GM19035 (cell line): ENCODE data around the gene BTG2.

ENCODE experiments used
- ATAC-seq: cut with Tn5 transposase; IDR thresholded peaks from one replicate; pipeline ENCODE4 v1.9.1; 2021; ENCODE audit not compliant: unreplicated experiment

The BTG2 gene

DNA sequence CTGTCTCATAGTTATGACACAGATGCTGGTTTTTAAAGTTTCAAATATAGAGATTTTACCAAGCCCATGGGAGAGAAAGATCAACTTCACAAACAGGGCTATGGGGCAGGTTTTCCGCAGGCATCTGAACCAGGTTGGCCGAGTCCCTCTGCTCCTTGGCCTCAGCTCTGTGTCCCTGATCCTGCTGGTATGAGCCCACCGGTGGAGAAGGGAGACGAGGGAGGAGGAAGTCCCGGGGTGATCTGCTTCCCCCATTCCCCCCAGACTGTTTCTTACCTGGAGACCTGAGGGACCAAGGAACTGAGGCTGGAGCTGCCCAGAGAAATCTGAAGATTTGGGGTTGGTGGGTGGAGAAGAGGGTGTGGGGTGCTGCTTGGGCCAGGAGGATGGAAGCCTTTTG lies 28.9 kb upstream of the BTG2 start:
- no peak for ATAC-seq

DNA sequence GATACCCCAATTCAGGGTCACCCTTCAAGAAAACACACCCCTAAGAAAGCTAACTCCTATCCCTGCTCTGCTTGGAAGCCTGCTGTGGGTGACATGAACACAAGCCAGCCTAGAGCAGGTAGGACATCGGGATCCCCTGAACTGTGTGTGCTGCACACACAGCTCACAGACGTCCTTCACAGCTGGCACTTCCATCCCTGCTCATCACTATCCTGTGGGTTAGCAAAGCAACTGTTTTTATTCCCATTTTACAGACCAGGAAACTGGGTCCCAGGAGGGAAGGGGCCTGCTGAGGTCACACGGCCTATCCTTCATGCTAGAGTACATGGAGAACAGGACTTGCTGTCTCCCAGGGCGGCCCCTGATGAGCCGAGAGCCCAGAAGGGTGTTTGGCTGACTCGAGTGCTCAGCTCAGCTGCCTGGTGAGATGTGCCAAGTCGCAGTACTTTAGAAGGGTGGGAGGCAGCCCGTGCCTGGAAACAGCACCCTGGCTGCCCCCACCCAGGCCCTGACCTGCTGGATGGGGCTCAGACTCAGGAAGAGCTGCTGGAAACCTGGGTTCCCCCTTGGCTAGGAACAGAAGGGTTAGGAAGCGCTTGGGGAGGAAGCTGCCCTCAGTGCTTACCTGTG lies 28.3 kb upstream of the BTG2 start:
- no peak for ATAC-seq

DNA sequence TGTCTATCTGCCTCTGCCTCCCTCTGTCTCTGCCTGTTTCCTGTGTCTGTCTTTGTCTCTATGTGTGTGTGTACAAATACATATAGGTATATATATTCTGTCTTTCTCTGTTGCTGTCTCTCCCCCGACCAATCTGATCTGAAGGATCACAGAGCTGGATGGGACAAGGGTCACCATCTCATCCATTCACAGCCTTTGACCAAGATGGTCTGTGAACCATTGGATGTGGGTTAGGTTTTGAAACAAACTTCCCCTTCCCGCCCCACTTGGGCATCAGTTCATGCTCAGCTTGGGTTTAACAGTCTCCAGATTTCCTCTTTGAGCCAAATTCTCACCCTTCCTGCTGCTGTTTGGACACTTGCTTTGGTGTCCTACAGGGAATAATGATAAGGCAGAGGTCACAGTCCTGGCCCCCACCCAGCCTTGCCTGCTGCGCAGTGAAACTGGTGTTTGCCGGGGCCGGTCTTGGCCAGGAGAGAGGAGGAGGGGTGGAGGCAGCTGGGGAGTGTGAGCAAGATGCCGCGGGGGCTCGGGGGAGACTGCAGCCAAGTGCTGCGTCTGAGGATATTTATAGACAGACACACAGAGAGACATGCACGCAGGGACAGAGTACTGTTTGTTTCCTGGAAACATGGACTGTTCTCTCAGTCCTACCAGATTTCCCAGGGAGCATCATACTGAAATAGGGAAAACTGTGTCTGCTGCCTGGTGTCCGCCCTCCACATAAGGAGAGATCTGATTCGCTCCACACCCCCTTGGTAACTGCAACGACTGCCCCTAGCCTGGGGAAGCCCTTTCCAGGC lies 27.0 kb upstream of the BTG2 start:
- ATAC-seq, result no peak

DNA sequence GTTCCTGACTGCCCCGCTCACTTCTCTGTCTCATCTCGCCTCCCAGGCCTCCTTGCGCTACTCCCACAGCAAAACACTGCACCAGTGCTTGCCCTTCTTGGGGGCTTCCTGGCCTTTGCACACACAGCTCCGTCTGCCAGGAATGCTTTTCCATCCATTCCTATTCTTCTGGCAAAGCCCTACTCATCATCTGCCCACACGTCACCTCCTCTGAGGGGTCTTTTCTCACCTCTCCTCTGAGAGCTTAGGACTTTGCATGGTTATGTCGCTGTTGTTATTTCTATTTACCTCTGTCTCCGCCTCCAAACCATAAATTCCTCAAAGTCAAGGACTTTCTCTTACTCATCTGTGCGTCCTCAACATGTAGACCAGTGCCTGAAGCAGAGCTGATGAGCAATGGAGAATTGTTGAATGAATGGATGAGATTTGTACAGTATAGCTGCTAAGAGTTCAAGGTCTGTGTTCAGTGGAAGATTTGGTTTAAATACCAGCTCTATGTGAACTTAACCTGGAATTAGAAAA lies 26.4 kb upstream of the BTG2 start:
- no peak for ATAC-seq

DNA sequence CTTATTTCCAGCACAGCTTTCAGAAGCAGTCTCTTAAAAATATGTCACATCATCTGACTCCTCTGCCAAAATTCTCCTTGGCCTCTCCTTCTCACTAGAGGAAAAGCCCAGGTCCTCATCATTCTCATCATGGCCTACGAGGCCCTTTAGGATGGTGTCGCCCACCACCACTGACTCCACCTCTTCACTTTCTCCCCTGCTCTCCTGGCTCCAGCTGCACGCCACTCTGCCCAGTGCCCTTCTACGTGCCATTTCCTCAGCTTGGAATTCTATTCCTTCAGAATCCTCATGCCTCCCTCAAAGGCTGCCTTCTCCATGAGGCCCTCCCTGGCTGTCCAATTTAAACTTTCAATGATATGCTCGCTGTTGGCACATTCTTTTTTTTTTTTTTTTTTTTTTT lies 25.3 kb upstream of the BTG2 start:
- ATAC-seq, result no peak

DNA sequence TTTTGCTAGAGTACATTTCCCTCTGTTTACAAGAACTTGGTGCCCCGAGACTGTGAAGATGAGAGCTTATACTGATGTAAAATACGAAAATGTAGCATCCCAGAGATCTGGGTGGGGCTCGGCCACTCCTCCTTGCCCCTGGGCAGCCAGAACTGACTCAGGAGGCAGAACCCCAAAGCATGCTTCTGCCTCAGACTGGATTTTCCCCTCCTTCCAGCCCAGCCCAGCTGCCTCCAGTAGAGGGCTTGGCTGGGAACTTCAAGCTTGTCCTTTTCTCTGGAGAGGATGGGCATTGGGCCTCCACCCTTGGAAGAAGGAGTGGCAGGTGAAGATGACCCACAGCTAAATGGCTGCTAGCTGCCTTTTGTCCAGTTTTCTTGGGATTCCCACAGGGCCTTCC lies 24.3 kb upstream of the BTG2 start:
- ATAC-seq, result no peak

GRCh38 chr1:203281851-203282661 lies 23.3 kb upstream of the BTG2 start:
- ATAC-seq, result no peak

DNA sequence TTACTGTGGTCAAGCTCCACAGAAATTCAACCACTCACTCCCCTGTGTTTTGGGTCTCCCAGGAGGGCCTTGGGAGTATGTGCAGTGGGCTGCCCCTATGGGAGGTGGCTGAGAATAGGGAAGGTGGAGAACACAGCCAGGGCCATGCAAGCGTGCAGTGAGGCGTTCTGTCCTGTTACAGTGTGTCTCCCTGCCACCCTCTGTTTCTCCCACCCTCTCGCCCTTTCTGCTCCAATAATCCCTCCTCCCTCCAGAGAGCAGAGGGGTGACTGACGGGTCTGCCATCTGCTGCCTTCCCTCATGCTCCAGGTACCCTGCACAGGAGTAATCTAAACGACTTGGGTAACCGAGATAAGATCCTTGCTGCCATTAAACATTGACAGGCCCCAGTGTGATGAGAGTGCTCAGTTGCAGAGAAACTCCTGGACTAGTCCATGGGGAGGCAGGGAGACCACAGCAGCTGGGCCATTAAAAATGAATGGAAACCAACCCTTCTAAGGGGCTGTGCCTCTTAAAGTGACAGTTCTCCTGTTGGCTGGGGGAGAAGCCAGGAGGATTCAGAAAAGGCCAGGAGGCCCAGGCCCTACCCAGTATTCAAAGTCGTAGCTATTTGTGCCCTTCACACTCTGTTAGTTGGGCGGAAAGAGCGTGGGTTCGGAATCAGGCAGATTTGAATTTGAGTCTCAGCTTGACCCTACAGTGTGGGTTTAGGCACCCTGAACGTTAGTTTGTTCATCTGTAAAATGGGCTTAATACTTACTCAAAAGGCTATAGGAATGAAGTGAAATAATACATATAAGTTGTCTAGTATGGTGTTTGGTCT lies 22.4 kb upstream of the BTG2 start:
- ATAC-seq, result no peak

DNA sequence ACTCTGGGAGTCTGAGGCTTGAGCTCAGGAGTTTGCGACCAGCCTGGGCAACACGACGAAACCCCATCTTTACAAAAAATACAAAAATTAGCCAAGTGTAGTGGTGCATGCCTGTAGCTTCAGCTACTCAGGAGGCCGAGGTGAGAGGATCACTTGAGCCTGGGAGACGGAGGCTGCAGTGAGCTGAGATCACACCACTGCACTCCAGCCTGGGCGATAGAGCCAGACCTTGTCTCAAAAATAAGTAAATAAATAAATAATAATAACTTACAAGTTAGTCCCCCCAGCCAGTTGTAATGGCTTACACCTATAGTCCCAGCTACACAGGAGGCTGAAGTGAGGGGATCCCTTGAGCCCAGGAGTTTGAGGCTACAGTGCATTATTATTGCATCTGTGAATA lies 21.7 kb upstream of the BTG2 start:
- no peak for ATAC-seq

DNA sequence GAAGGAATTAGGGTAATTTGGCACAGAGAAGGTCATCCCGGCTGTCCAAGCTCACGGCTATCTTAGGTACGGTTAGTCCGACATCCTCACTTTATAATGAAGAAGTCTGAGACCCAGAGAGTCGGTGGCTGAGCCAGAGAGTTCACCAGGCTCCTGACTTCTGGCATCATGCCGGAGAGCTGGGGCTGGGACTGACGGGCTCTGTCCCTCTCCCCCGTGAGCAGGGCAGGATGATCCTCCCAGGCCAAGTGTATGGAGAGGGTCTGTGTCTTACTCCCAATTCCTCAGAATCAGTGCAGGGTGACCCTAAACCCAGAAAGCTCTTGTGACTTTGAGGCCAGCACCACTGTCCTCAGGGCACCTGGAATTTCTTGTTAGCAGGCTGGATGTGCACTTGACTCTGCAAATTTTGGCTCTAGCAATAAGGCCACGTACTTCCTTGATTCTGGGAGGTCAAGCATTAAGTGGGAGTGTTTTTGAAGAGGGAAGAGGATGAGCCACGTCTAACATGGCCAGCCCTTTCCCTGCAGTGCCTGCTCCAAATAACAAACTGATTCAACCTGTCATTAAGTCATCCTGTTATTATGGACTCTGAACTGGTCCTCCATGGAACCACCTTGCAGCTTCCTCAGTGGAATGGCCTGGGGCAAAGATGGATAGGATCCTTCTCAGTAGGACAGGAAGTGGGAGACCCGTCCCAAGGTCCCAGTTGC lies 20.8 kb upstream of the BTG2 start:
- no peak for ATAC-seq

- ATAC-seq, result no peak
These were observed 18.9 kb upstream of the BTG2 start for GRCh38 chr1:203286161-203286984.

DNA sequence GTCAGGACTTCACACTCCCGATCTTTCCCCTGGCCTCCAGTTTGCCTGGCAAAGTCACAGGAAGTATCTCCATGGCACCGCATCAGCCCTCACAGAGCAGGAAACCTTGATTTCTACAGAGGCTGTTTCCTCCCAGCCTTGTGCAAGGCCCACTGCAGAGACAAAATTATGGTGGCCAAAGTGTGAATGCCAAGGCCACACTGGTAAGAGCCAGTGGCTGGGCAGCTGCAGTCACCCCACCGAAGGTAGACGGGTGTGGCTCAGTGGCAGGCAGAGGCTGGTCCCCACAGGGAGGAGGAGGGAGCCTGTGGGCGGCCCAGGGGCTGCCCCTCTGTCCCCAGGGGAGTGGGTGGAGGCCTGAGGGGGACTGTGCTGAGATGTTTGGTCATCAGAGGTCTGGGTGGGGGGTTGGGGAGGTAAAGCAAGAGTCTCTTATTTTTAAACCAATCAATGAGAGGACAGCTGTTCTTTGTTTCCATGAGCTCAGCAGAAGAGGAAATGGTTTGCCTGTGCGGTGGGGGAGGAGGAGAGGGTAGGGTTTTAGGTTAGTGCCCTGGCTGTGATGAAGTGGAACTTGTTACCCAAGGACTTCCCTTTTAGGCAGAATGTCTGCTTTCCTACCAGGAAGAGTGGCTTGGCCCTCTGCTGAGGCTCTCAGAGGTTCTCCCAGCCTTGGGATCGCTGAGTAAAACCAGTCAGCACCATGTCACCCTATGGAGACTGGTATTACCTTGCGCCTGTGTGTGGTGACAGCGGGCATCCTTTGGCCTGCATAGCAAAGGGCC lies 18.0 kb upstream of the BTG2 start:
- ATAC-seq, result peak; percentile 49

- ATAC-seq, result no peak
These were observed 17.4 kb upstream of the BTG2 start for GRCh38 chr1:203287898-203288297.

GRCh38 chr1:203288400-203288799 lies 16.9 kb upstream of the BTG2 start:
- ATAC-seq, result no peak

GRCh38 chr1:203289281-203289981 lies 15.9 kb upstream of the BTG2 start:
- ATAC-seq, result peak; percentile 57

GRCh38 chr1:203289982-203290260 lies 15.4 kb upstream of the BTG2 start:
- no peak for ATAC-seq

DNA sequence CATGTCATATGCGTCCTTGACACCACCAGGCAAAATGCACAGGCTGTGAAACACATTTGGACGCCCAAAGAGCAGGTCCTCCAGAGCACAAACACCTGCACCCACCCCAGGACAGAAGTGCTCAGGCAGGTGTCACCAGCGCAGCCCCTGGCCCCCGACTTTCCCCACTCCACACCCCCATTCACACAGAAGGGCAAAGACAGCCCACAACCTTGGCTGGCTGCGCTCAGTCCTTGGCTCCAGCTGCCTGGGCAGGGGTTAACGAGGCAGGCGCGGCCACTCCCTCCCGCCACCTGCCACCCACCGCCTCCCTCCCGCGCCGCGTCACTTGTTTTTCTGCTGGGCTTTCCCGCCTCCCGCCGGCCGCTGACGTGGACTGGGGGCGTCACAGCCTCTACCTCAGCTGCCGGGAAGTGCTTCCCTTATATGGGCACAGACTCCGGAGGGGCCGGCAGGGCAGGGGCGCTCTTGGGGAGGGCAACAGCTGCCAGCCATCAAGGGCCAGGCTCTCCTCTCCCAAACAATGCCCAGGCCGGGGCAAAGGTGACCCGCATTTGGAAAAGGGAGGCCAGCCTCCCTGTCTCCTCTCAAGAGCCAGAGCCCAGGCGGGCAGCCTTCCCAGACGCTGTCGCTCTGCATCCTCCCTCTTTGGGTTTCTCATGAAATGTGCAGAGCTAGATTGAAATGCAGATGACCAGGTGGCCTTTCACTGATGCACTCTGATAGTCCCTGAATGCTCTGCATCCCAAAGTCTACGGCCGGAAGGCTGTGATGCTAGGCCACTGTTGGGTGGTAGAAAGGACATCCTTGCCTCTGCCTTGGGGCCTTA lies 14.8 kb upstream of the BTG2 start:
- peak; percentile 42 for ATAC-seq
